Endothelial cell of umbilical vein (primary cell): Measurements from ENCODE around the gene CD47. TPM values are rescaled to one million over a fixed set of nuclear protein-coding genes. Genes with fewer than 3 reads are reported as not detected.

Experiments used
- BruUV-seq: library from RNA; stranded (reverse); fragments of 400-500 nt; replicated peaks from 2 replicates; lab custom pipeline; 2021; lab: Mats Ljungman, UMichigan
- CTCF ChIA-PET: fragments of 300-600, 350-600 bp; sonication (Branson Sonifier 250); formaldehyde crosslinking; loops from one replicate; lab custom pipeline; 2021; ENCODE audit warnings: antibody characterized with exemption, inconsistent platforms; lab: Charles Lee
- POLR2A ChIA-PET: fragments of 300-600, 350-600 bp; sonication (Branson Sonifier 250); formaldehyde crosslinking; loops from one replicate; lab custom pipeline; 2021; ENCODE audit warnings: antibody characterized with exemption, inconsistent platforms; lab: Charles Lee
- DNase-seq: peaks from one replicate; pipeline ENCODE4 v3.0.0-alpha.2; 2011; ENCODE audit warnings: low read depth, low spot score
- FAIRE-seq: peaks from 2 replicates; lab custom pipeline; 2011; peaks lifted over from hg19 to GRCh38; lab: Jason Lieb, UNC
- H2AFZ ChIP-seq: 2 replicates; pipeline ENCODE4 v1.6.0; 2012; ENCODE audit warnings: low read depth, low read length, control low read depth, inconsistent platforms
- H3K27ac ChIP-seq: 2 replicates; pipeline ENCODE4 v1.5.1; 2011; ENCODE audit warnings: low read depth, mild to moderate bottlenecking, control low read depth, low read length, moderate library complexity; ENCODE audit not compliant: insufficient read depth
- H3K27me3 ChIP-seq, 2 experiments: 2 replicates each; pipeline versions ENCODE4 v1.6.0 to v1.6.1; 2011; ENCODE audit warnings: low read length in 2 of 2, mixed read lengths in 1 of 2; ENCODE audit not compliant: control insufficient read depth in 2 of 2, insufficient read depth in 2 of 2
- H3K36me3 ChIP-seq, 2 experiments: 2 replicates in 1 of 2; 3 replicates in 1 of 2; pipeline ENCODE4 v1.5.1; 2011; ENCODE audit warnings: low read length in 2 of 2, mild to moderate bottlenecking in 1 of 2, moderate library complexity in 1 of 2; ENCODE audit not compliant: control insufficient read depth in 2 of 2, insufficient read depth in 2 of 2; ENCODE audit errors: extremely low read depth in 1 of 2
- H3K4me1 ChIP-seq: 3 replicates; pipeline ENCODE4 v1.5.1; 2011; ENCODE audit warnings: mild to moderate bottlenecking, low read length; ENCODE audit not compliant: control insufficient read depth, insufficient read depth; ENCODE audit errors: extremely low read depth
- H3K4me2 ChIP-seq: 2 replicates; pipeline ENCODE4 v1.6.1; 2011; ENCODE audit warnings: low read length, control low read depth, mixed read lengths; ENCODE audit not compliant: insufficient read depth
- H3K4me3 ChIP-seq, 3 experiments: fragments of 200-600 bp in 1 of 3; sonication (generic), shearing (Covaris generic) in 1 of 3; replicated peaks in 1 of 3; 2 replicates each; pipeline ENCODE4 v1.5.1; 2011 to 2016; ENCODE audit warnings: control low read depth in 3 of 3, low read length in 3 of 3, mild to moderate bottlenecking in 2 of 3, inconsistent platforms in 1 of 3, low read depth in 1 of 3, moderate library complexity in 1 of 3; ENCODE audit not compliant: insufficient read depth in 1 of 3
- H3K79me2 ChIP-seq: 2 replicates; pipeline ENCODE4 v1.6.0; 2012; ENCODE audit warnings: low read length, inconsistent platforms; ENCODE audit not compliant: control insufficient read depth, insufficient read depth
- H3K9ac ChIP-seq: replicated peaks from 2 replicates; pipeline ENCODE3; 2011; ENCODE audit warnings: low read length, control low read depth; ENCODE audit not compliant: insufficient read depth; ENCODE audit errors: extremely low read depth
- H3K9me1 ChIP-seq: replicated peaks from 3 replicates; pipeline ENCODE4 v1.6.0; 2011; ENCODE audit warnings: mild to moderate bottlenecking, low read length; ENCODE audit not compliant: control insufficient read depth, insufficient read depth; ENCODE audit errors: extremely low read depth
- H3K9me3 ChIP-seq: replicated peaks from 2 replicates; pipeline ENCODE4 v1.5.1; 2012; ENCODE audit warnings: low read length, inconsistent platforms; ENCODE audit not compliant: control insufficient read depth, insufficient read depth
- H4K20me1 ChIP-seq: replicated peaks from 2 replicates; pipeline ENCODE3; 2011; ENCODE audit warnings: mild to moderate bottlenecking, low read length; ENCODE audit not compliant: control insufficient read depth, insufficient read depth; ENCODE audit errors: extremely low read depth
- CTCF ChIP-seq, 2 donors: IDR thresholded peaks; 1 replicate in 1 of 2; 2 replicates in 1 of 2; pipeline ENCODE4 v1.5.1; 2011; ENCODE audit warnings: low read length in 2 of 2, mild to moderate bottlenecking in 2 of 2, moderate library complexity in 2 of 2, control low read depth in 1 of 2, inconsistent platforms in 1 of 2, low read depth in 1 of 2; ENCODE audit not compliant: insufficient read depth in 1 of 2; ENCODE audit errors: extremely low read depth in 1 of 2
- EZH2 ChIP-seq: IDR thresholded peaks from 2 replicates; pipeline ENCODE4 v1.6.1; 2012; ENCODE audit warnings: borderline replicate concordance, low read depth, mild to moderate bottlenecking, moderate library complexity, low read length, inconsistent platforms; ENCODE audit not compliant: severe bottlenecking
- FOS ChIP-seq: IDR thresholded peaks from 2 replicates; pipeline ENCODE4 v1.6.1; 2011; ENCODE audit warnings: mild to moderate bottlenecking, low read length, moderate library complexity, borderline replicate concordance; ENCODE audit not compliant: insufficient read depth
- GATA2 ChIP-seq: IDR thresholded peaks from 2 replicates; pipeline ENCODE4 v1.7.0; 2011; ENCODE audit warnings: low read depth, mild to moderate bottlenecking, moderate library complexity, mixed read lengths, low read length; ENCODE audit not compliant: insufficient read length, insufficient read depth
- JUN ChIP-seq: IDR thresholded peaks from 2 replicates; pipeline ENCODE4 v1.6.1; 2011; ENCODE audit warnings: borderline replicate concordance, low read depth; ENCODE audit not compliant: insufficient read length, insufficient read depth
- MYC ChIP-seq: IDR thresholded peaks from one replicate; pipeline ENCODE4 v1.6.1; 2011; ENCODE audit warnings: mild to moderate bottlenecking, low read depth, low read length
- POLR2A ChIP-seq: IDR thresholded peaks from 2 replicates; pipeline ENCODE4 v1.6.1; 2012; ENCODE audit warnings: low read depth, mild to moderate bottlenecking, control low read depth, low read length
- POLR2AphosphoS5 ChIP-seq: IDR thresholded peaks from 2 replicates; pipeline ENCODE4 v1.6.1; 2012; ENCODE audit warnings: low read depth, mild to moderate bottlenecking, control low read depth, low read length, moderate library complexity; ENCODE audit not compliant: insufficient read depth
- dilution Hi-C: fragments of 300-500 bp; cut with MboI; formaldehyde crosslinking; loops from one replicate; pipeline ENCODE4 v1.15.0; 2019; ENCODE audit warnings: low sequenced_read_pairs; ENCODE audit not compliant: extremely low pct_ligation_motif_present
- intact Hi-C: fragments of 100-400 bp; cut with micrococcal nuclease; formaldehyde crosslinking; loops from one replicate; pipeline ENCODE4 v1.10.0; 2022
- polyA plus RNA-seq, 4 experiments: library from polyadenylated mRNA; depleted of rRNA in 3 of 4; stranded (reverse) in 3 of 4; unstranded in 1 of 4; fragments of >200 nt; gene quantifications; 2 replicates each; pipeline versions ENCODE4 v1.2.1 to v1.2.3, GENCODE V29; 2011 to 2012; ENCODE audit warnings: missing spikeins in 1 of 4
- total RNA-seq: library from RNA; stranded (reverse); gene quantifications from 2 replicates; pipeline ENCODE4 v1.2.3, GENCODE V29; 2021
- TF ChIP-seq, protein P1 (sequence below): IDR thresholded peaks from 2 replicates; pipeline ENCODE4 v1.6.1; 2011; ENCODE audit not compliant: insufficient read depth, insufficient read length

Gene CD47
- total and polyA plus RNA-seq, 2 donors (not counting 3 experiments of a cell fraction or from before 2014, with no cell fraction given), result 29.3 to 32.2 TPM

DNA sequence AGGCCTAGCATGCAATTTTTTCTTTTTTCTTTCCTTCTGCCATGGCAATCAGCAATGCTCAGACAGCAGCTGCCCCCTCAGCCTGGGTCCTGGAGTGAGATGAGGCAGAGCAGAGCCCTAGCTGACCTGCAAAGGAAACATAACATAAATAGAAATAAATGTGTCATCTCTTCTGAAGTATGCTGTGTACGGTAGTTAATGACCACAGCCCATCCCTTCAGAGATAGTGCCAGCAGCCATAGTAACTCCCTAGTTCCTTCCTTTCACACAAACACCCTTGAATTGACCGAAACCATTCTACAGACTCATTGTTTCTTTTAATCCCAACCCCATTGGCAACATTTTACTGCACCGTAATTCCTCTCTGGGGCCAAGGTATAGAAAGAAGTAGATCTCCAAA, 8.4 kb upstream of the CD47 start:
- POLR2A ChIA-PET, result no interaction called here
- H3K4me3 ChIP-seq, result no peak overlapping the region
- peak; percentile 8 for DNase-seq
- CTCF ChIA-PET, result interaction anchor here (0.7 to 1.1 kb wide), 2 partner anchors 32 to 310 kb away, joined by 3 to 4 read pairs; no protein-coding TSS in a partner anchor
- H3K36me3 ChIP-seq, result no peaks in the 10 kb centered on the region
- no peaks in the 10 kb centered on the region for H3K79me2 ChIP-seq
- no peak overlapping the region for H2AFZ ChIP-seq
- no peak overlapping the region for H3K9ac ChIP-seq
- H3K4me2 ChIP-seq, result no peak overlapping the region
- intact Hi-C loops (no loop called here), dilution Hi-C loops (no loop called here)
- no peaks in the 10 kb centered on the region for H3K9me1 ChIP-seq
- BruUV-seq, result no TSS peak
- H3K4me1 ChIP-seq, result no peaks in the 10 kb centered on the region
- H3K9me3 ChIP-seq, result no peaks in the 10 kb centered on the region
- H3K27ac ChIP-seq, result no peak overlapping the region
- TF ChIP-seq CTCF (IDR thresholded peaks at IDR 0.05; ENCODE audit: extremely low read depth in 1 of 2, insufficient read depth in 1 of 2, low read depth in 1 of 2, low read length in 2 of 2) (no peak), EZH2 (no peak), POLR2AphosphoS5 (no peak), FOS (no peak), POLR2A (no peak), GATA2 (no peak), MYC (no peak), JUN (no peak)
- TF ChIP-seq, protein P1, sequence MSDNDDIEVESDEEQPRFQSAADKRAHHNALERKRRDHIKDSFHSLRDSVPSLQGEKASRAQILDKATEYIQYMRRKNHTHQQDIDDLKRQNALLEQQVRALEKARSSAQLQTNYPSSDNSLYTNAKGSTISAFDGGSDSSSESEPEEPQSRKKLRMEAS, result no peak
- H3K27me3 ChIP-seq, result peaks cover 4 to 5% of the 10 kb centered on the region in 2 experiments
- no peaks in the 10 kb centered on the region for H4K20me1 ChIP-seq
- FAIRE-seq, result no peak
